ENCODE data around the gene TSPAN8.
"Not testable (repeated sequence)": the region's sequence is repeated elsewhere in the genome, so short reads cannot be mapped to it uniquely, and the experiment has no call there.

Gene TSPAN8

GRCh38 chr12:71157601-71158233 is at the start of gene TSPAN8:
Gene TSPAN8 (minus strand): TSS chr12:71157999. CDS start chr12:71157678, 321 bp downstream.
- DNase-seq = no peak

- no peak for DNase-seq
Measured at GRCh38 chr12:71201136-71201679, 43.4 kb upstream of the TSPAN8 start.

- no peak for DNase-seq
Measured at GRCh38 chr12:71200706-71201105, 42.9 kb upstream of the TSPAN8 start.

- no peak for DNase-seq
Measured at GRCh38 chr12:71197460-71197859, 39.7 kb upstream of the TSPAN8 start.

GRCh38 chr12:71195338-71195896 is 37.6 kb upstream of the TSPAN8 start:
- no peak for DNase-seq

GRCh38 chr12:71194657-71195056 is 36.9 kb upstream of the TSPAN8 start:
- DNase-seq = no peak

- DNase-seq = no peak
Measured at GRCh38 chr12:71193041-71193440, 35.2 kb upstream of the TSPAN8 start.

- no peak for DNase-seq
Measured at GRCh38 chr12:71191509-71192196, 33.9 kb upstream of the TSPAN8 start.

- no peak for DNase-seq
Measured at GRCh38 chr12:71190822-71191221, 33.0 kb upstream of the TSPAN8 start.

- DNase-seq = no peak
Measured at GRCh38 chr12:71187379-71187778, 29.6 kb upstream of the TSPAN8 start.

GRCh38 chr12:71186571-71187288 is 28.9 kb upstream of the TSPAN8 start:
- no peak for DNase-seq

- DNase-seq = no peak
Measured at GRCh38 chr12:71183846-71184245, 26.0 kb upstream of the TSPAN8 start.

- no peak for DNase-seq
Measured at GRCh38 chr12:71183018-71183417, 25.2 kb upstream of the TSPAN8 start.

- DNase-seq = no peak
Measured at GRCh38 chr12:71178162-71178561, 20.4 kb upstream of the TSPAN8 start.

- DNase-seq = no peak
Measured at GRCh38 chr12:71174825-71175224, 17.0 kb upstream of the TSPAN8 start.

GRCh38 chr12:71174146-71174545 is 16.3 kb upstream of the TSPAN8 start:
- DNase-seq = no peak

- DNase-seq = no peak
Measured at GRCh38 chr12:71170456-71170855, 12.7 kb upstream of the TSPAN8 start.

GRCh38 chr12:71169286-71169685 is 11.5 kb upstream of the TSPAN8 start:
- no peak for DNase-seq

GRCh38 chr12:71166862-71167496 is 9.2 kb upstream of the TSPAN8 start:
- DNase-seq = no peak

GRCh38 chr12:71166280-71166679 is 8.5 kb upstream of the TSPAN8 start:
- no peak for DNase-seq

- DNase-seq = not testable (repeated sequence)
Measured at GRCh38 chr12:71165780-71166179, 8.0 kb upstream of the TSPAN8 start.

GRCh38 chr12:71164568-71165197 is 6.9 kb upstream of the TSPAN8 start:
- DNase-seq = no peak
